HG02798 (cell line): ENCODE measurements around the gene ZC3H12C.

Source experiments
- ATAC-seq: cut with Tn5 transposase; IDR thresholded peaks from one replicate; pipeline ENCODE4 v1.9.1; 2021; ENCODE audit warnings: mild to moderate bottlenecking; ENCODE audit not compliant: unreplicated experiment, poor library complexity

Gene ZC3H12C

GRCh38 chr11:110141812-110142211 lies 48.6 kb downstream of the ZC3H12C start:
- ATAC-seq = no peak

GRCh38 chr11:110147962-110148709 lies 54.9 kb downstream of the ZC3H12C start:
- no peak for ATAC-seq

- ATAC-seq = no peak
Observed at GRCh38 chr11:110148775-110149744, 55.9 kb downstream of the ZC3H12C start.

- ATAC-seq = peak; percentile 32
Observed at GRCh38 chr11:110152199-110152598, 59.0 kb downstream of the ZC3H12C start.

- ATAC-seq = no peak
Observed at GRCh38 chr11:110153474-110153873, 60.3 kb downstream of the ZC3H12C start.

- ATAC-seq = no peak
Observed at GRCh38 chr11:110156503-110156902, 63.3 kb downstream of the ZC3H12C start.

GRCh38 chr11:110158317-110159200 lies 65.4 kb downstream of the ZC3H12C start:
- ATAC-seq = no peak

- ATAC-seq = no peak
Observed at GRCh38 chr11:110159476-110159875, 66.3 kb downstream of the ZC3H12C start.

- ATAC-seq = no peak
Observed at GRCh38 chr11:110160016-110160415, 66.8 kb downstream of the ZC3H12C start.

- ATAC-seq = no peak
Observed at GRCh38 chr11:110160437-110160836, 67.2 kb downstream of the ZC3H12C start.

- ATAC-seq = no peak
Observed at GRCh38 chr11:110161061-110161460, 67.9 kb downstream of the ZC3H12C start.

- no peak for ATAC-seq
Observed at GRCh38 chr11:110162216-110162615, 69.0 kb downstream of the ZC3H12C start.

GRCh38 chr11:110165039-110165925 lies 72.1 kb downstream of the ZC3H12C start:
- no peak for ATAC-seq

- no peak for ATAC-seq
Observed at GRCh38 chr11:110168033-110168803, 75.0 kb downstream of the ZC3H12C start.

- no peak for ATAC-seq
Observed at GRCh38 chr11:110169738-110170137, 76.5 kb downstream of the ZC3H12C start.

- ATAC-seq = no peak
Observed at GRCh38 chr11:110172468-110173065, 79.4 kb downstream of the ZC3H12C start.

GRCh38 chr11:110173811-110174644 lies 80.8 kb downstream of the ZC3H12C start:
- peak; percentile 50 for ATAC-seq
